Liver (tissue), 3 donors: ENCODE measurements around the gene RASGRP1.

Source experiments
- NR2F2 ChIP-seq: IDR thresholded peaks from 2 replicates; pipeline ENCODE4 v1.6.1; 2016; ENCODE audit warnings: antibody characterized with exemption
- RXRA ChIP-seq, 2 donors: IDR thresholded peaks; 2 replicates each; pipeline ENCODE4 v1.6.1; 2017 to 2018; ENCODE audit warnings: antibody characterized with exemption in 2 of 2, mild to moderate bottlenecking in 1 of 2
- TAF1 ChIP-seq: conservative IDR thresholded peaks from 2 replicates; pipeline ENCODE4 v1.6.1; 2016; ENCODE audit warnings: antibody characterized with exemption, mild to moderate bottlenecking
- TF ChIP-seq, protein P1 (sequence below): fragments of 150-350 bp; IDR thresholded peaks from 2 replicates; pipeline ENCODE4 v1.5.1; 2017; ENCODE audit warnings: improper control_type of control experiment, low read depth, low read length; ENCODE audit not compliant: missing input control
- donor health status: healthy.
- donor health status: healthy.

DNA sequence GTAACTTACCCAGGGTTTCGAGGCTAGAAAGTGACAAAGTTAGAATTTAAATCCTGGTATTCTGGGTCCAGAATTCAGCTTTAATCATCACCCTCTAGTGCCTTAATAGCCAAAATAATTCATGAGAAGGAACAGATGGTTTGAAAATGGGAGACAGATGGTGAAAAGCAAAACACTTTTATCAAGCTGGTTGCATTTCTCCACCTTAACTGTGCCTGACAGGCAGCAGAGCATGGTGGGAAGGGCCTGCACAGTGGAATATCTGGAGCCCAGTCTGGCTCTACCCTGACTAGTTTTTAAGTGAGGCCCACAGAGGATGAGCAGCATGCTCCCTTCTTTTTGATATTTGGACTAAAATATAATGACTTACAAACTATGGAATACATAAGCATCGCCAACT lies 35.6 kb upstream of the RASGRP1 start:
- TF ChIP-seq RXRA (IDR thresholded peaks at IDR 0.05) (no peak), NR2F2 (no peak), TAF1 (no peak)
- TF ChIP-seq, protein P1, sequence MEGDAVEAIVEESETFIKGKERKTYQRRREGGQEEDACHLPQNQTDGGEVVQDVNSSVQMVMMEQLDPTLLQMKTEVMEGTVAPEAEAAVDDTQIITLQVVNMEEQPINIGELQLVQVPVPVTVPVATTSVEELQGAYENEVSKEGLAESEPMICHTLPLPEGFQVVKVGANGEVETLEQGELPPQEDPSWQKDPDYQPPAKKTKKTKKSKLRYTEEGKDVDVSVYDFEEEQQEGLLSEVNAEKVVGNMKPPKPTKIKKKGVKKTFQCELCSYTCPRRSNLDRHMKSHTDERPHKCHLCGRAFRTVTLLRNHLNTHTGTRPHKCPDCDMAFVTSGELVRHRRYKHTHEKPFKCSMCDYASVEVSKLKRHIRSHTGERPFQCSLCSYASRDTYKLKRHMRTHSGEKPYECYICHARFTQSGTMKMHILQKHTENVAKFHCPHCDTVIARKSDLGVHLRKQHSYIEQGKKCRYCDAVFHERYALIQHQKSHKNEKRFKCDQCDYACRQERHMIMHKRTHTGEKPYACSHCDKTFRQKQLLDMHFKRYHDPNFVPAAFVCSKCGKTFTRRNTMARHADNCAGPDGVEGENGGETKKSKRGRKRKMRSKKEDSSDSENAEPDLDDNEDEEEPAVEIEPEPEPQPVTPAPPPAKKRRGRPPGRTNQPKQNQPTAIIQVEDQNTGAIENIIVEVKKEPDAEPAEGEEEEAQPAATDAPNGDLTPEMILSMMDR: no peak
